ENCODE results near the gene PRKCE.
A peak's percentile ranks its signal among the peaks of the same experiment; 100 is the strongest.
"Not testable (repeated sequence)": the region's sequence is repeated elsewhere in the genome, so short reads cannot be mapped to it uniquely, and the experiment has no call there.

The PRKCE gene

GRCh38 chr2:45670646-45671045 is 19.2 kb downstream of the PRKCE start:
- no peak for DNase-seq

GRCh38 chr2:45672138-45672537 is 20.7 kb downstream of the PRKCE start:
- DNase-seq, result no peak

- DNase-seq, result no peak
Observed at GRCh38 chr2:45674035-45674816, 22.8 kb downstream of the PRKCE start.

- DNase-seq, result no peak
Observed at GRCh38 chr2:45675263-45675812, 23.9 kb downstream of the PRKCE start.

DNA sequence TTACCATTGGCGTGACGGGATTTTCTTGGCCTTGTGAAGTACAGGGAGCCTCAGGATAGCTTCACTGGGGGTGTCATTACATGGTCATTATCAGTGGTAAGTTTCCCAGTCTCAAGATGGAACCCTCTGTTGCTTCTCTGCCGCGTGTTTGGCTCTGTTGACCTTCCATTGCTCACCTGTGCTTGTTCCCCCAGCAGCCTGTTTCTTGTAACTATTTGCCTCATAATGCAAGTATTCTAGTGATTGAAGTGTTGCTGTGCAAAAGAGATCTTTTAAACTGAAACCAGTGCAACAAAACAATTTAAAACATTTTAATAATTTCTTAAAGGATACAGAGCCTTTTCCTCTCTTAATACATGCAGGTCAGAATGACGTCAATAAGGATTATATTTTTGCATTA is 24.6 kb downstream of the PRKCE start:
- no peak for DNase-seq

DNA sequence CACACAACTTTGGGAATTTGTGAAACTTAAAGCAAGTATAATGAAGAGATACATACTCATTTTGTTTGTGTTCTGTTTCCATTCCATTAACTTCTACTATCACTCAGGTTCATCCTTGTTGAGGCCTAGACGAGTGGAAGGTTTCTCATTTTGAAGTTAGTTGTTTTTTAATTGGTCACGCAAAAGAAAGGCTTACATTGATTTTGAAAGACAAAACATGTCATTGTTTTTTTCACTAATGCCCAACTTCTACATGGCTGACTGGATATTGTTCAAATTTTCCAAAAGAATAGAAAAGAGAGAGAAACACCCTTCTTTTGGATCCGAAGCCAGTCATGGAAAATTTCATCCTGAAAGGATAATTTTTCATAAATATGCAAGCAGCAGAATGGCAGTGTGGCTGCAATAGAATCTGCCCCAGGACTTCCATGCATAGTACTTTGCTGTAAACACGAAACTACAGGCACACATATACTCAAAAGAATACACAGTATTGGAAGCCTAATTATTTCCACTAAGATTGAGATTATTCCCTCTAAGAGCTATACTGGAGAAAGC is 27.4 kb downstream of the PRKCE start:
- no peak for DNase-seq

- no peak for DNase-seq
Observed at GRCh38 chr2:45680351-45680967, 29.0 kb downstream of the PRKCE start.

DNA sequence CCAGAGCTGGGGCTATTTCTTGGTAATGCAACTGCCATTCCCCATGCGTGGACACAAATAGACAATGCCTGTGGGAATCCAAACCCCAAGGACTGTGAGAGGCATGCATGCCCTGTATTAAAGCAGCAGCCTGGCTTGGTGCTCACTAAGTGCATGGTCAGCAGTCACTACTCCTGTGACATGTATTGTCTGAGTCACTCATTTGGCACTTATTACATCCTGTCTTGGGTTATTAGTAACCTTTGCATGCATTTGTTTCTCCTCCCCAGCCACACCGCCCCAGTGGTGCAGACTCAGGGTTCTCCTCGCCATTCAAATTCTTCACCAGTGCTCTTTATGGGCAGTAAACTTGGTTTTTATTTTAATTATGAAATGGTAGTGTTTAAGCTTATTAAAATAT is 30.2 kb downstream of the PRKCE start:
- peak; percentile 3 for DNase-seq

DNA sequence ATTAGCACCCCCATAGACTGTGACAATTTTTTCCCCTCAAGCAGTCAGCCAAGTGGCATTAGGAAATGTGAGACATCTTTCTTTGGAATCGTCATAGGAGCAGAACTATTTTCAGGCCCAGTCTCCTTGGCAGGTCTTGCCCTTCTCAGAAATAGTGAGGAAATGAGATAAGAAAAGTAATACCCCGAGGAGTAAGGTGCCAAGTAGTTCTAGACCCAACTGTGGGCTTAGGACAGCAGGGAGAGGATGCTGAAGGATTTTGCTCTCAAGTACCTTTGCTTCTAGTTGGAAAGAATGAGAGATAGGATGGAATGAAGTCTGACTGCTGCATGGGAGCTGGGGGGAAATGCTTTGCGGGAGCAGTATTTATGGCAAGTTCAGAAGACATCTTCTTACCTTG is 31.8 kb downstream of the PRKCE start:
- no peak for DNase-seq

GRCh38 chr2:45684756-45685155 is 33.3 kb downstream of the PRKCE start:
- DNase-seq, result no peak

DNA sequence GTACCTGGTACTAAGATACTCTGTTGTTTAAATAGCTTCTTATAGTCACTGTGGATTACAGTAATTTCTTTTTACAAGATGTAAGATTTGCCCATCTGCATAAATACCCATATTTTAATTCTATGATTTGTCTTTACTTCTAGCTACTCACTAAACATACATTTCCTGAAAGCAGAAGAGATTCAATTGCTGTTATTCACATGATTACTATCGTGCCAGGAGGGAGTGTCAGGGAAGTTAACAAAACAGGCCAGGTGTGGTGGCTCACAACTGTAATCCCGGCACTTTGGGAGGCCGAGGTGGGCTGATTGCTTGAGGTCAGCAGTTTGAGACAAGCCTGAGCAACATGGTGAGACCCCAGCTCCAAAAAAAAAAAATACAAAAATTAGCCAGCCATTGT is 33.8 kb downstream of the PRKCE start:
- no peak for DNase-seq

- no peak for DNase-seq
Observed at GRCh38 chr2:45687964-45688363, 36.5 kb downstream of the PRKCE start.

DNA sequence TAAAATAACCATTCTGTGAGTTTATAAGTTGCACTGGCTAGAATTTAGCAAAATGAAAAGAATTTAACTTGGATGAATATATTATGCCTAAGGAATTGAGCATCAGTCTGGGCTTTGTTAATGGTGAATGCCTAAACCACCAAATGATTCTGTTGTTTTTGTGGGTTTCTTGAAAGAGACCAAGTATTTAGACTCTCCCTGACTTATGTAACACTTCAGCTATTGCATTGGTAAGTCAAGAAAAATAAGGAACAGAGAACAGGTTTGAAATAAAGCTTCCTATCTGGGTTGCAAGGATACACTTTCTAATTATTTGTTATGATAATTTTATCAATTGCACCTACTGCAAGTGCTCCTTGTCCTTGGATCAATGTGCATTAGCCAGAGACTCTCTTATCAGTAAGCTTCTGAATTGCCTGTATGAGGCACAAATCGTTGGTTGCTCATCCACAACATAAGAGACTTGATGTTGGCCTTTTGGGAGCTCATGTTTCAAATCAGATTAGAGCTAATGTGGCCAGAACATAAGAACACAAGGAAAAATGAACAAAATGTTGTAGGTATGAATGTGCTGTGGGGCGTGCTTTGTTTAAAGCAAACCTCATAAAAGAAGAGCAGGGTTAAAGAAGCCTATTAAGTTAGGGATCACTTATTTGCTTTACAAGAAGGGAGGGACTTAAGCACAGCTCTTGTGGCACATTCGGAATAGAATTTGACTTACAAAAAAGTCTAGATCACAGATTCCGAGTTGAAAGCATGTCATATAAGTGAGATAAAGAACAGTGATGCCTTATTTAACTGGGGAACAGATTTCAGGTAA is 37.2 kb downstream of the PRKCE start:
- no peak for DNase-seq

GRCh38 chr2:45690231-45690630 is 38.8 kb downstream of the PRKCE start:
- DNase-seq, result no peak

GRCh38 chr2:45691171-45691999 is 39.9 kb downstream of the PRKCE start:
- DNase-seq, result no peak

DNA sequence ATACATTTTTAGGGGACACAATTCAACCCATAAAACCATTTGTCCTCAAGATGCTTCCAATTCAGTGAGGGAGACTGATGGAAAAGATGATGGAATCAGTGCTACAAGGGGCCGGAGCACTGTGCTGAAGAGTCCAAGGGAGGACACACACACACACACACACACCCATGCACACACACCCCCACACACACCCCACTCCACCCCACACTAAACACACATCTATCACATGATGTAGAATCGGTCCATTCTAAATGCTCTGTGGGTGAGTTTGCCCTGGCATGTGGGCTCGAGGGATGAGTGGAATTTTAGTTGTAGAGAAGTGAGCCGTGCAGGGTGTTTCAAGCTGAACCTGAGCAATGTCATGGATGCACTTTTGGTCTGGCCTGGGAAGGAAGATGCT is 41.1 kb downstream of the PRKCE start:
- no peak for DNase-seq

DNA sequence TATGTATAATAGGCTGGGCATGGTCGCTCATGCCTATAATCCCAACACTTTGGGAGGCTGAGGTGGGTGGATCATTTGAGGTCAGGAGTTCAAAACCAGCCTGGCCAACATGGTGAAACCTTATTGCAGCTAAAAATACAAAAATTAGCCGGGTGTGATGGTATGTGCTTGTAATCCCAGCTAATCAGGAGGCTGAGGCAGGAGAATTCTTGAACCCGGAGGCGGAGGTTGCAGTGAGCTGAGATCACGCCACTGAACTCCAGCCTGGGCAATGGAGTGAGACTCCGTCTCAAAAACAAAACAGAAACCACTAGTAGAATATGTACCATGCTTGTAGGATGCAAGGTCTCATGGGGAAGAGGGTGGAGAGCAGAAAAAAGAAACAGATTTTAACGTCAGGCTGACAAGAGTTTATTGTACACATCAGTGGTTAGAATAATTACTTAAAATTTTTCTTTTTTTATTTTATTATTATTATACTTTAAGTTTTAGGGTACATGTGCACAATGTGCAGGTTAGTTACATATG is 44.1 kb downstream of the PRKCE start:
- DNase-seq, result not testable (repeated sequence)

GRCh38 chr2:45696708-45697107 is 45.2 kb downstream of the PRKCE start:
- no peak for DNase-seq

DNA sequence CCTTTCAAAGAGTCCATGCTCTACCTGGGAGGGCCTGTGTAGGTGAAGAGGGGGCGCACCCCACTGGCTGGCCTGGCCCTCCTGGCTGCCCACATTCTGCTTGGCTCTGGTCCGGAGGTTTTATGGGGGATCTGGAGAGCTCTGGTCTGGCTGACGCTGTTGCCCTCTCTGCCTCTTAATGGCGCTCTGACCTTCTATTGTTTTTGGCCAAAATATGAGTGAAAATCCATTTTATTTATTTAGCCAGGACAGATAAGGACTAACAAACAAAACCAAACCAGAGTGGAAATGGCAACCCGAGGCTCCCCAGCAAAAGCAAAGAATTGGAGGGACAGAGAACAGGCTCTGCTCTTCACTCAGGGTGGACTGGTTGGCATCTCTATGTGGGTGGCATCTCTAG is 45.7 kb downstream of the PRKCE start:
- no peak for DNase-seq

DNA sequence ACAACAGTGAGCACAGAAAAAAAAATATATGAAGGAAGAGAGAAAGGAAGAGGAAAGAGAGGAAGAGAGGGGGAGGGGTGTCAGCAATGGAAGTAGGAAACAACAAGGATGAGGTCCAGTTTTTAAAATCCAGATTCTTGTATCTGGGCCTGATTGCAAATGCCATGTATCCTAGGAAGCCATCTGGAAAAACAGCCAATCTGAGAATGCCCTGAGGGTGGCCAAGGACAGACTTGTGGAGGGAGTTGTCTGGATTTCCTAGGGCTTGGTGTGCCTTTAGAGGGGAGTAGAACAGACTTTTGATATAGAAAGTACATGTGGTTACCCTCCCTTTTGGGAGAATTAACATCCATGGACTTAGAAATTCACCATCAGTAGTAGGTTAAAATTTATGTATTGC is 47.1 kb downstream of the PRKCE start:
- no peak for DNase-seq

DNA sequence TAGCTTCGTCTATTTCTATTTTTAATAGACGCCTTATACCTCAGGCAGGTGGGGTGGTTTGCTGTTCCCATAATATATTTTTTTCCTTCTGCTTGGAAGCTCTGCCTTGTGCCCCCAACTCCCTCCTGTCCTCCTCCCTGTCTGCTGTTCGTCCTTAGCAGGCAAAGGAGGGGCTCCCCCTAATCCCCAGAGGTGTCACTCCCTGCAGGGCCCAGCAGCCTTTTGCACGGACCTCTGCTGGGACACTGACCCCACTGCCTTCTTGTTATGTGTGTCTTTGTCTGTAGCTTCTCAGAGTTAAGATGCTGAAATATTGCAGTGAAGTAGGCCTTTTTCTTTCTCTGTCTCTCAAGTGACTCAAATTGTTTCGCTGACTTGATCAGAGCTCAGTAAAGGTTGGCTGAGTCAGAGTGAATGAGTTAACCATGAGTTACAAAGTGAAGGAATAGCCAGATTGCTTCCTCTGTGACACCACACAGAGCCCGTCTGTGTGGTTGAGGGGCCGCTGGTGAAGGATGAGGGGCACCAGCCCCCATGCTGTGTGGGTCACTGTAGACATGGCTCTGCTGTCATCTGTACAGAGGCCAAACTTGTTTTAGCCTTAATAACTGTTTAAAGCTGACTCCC is 47.7 kb downstream of the PRKCE start:
- no peak for DNase-seq

Data from stimulated activated CD4-positive, alpha-beta T cell treated with anti-CD3 and anti-CD28 coated beads, Interleukin-15, amount 100 ng/mL, for 24 hours (primary cell).